Colonic mucosa (tissue), 4 donors: ENCODE measurements around the gene ERBB4. TPM values are rescaled to one million over a fixed set of nuclear protein-coding genes. Genes with fewer than 3 reads are reported as not detected.

ENCODE experiments used
- DNase-seq: peaks from one replicate; pipeline ENCODE4 v3.0.0-alpha.2; 2020
- H3K27ac ChIP-seq: fragments of 200-600 bp; one replicate; pipeline ENCODE4 v1.8.0; 2021
- H3K27me3 ChIP-seq: fragments of 200-600 bp; one replicate; pipeline ENCODE4 v1.8.0; 2021
- H3K36me3 ChIP-seq: fragments of 200-600 bp; one replicate; pipeline ENCODE4 v1.8.0; 2021
- H3K4me1 ChIP-seq: fragments of 200-600 bp; one replicate; pipeline ENCODE4 v1.8.0; 2021; ENCODE audit warnings: mild to moderate bottlenecking
- H3K4me3 ChIP-seq: fragments of 200-600 bp; one replicate; pipeline ENCODE4 v1.8.0; 2021
- H3K9ac ChIP-seq, 2 donors: one replicate each; pipeline ENCODE4 v1.7.0; 2013; ENCODE audit warnings: control low read depth in 2 of 2, low read depth in 2 of 2, low read length in 2 of 2
- H3K9me3 ChIP-seq: fragments of 200-600 bp; one replicate; pipeline ENCODE4 v1.8.0; 2021
- CTCF ChIP-seq: fragments of 200-600 bp; IDR thresholded peaks from one replicate; pipeline ENCODE4 v1.8.0; 2022; ENCODE audit warnings: antibody characterized with exemption, mild to moderate bottlenecking
- intact Hi-C: fragments of 100-400 bp; cut with DNase I; formaldehyde crosslinking; loops from one replicate; pipeline ENCODE4 v1.14.1; 2022
- total RNA-seq, 2 donors: library from RNA; stranded (reverse); fragmentation: NEBNext Ultra II Directional in 1 of 2; extraction: Animal tissue kit (Norgen Biotek cat#: 25700) in 1 of 2; gene quantifications; one replicate each; pipeline ENCODE4 v1.2.1, GENCODE V29; 2021
- donor health status: healthy.
- donor health status: DM: no; HTN: no; CAD: no.
- donor health status: DM: no; HTN: no; CAD: no.

Gene ERBB4
- total RNA-seq, 2 donors from 2014 or later = 0.05 to 0.07 TPM

GRCh38 chr2:211351987-211352386 lies 1186.6 kb downstream of the ERBB4 start:
- no peak for DNase-seq
- Histone ChIP-seq H3K4me1 (no peaks in the 10 kb centered on the region), H3K36me3 (no peaks in the 10 kb centered on the region), H3K9me3 (no peaks in the 10 kb centered on the region), H3K27me3 (no peaks in the 10 kb centered on the region), H3K27ac (no peak overlapping the region), H3K9ac (no peak overlapping the region), H3K4me3 (no peak overlapping the region)
- intact Hi-C loops = no loop called here
- no peak for TF ChIP-seq CTCF

GRCh38 chr2:211349031-211349430 lies 1189.6 kb downstream of the ERBB4 start:
- no peak overlapping the region for H3K4me3 ChIP-seq
- no peaks in the 10 kb centered on the region for H3K4me1 ChIP-seq
- TF ChIP-seq CTCF = no peak
- no peaks in the 10 kb centered on the region for H3K27me3 ChIP-seq
- intact Hi-C loops = no loop called here
- H3K9me3 ChIP-seq = no peaks in the 10 kb centered on the region
- no peak overlapping the region for H3K27ac ChIP-seq
- DNase-seq = no peak
- no peak overlapping the region for H3K9ac ChIP-seq
- no peaks in the 10 kb centered on the region for H3K36me3 ChIP-seq

GRCh38 chr2:211347328-211347727 lies 1191.3 kb downstream of the ERBB4 start:
- no peak for DNase-seq
- Histone ChIP-seq H3K4me3 (no peak overlapping the region), H3K27me3 (no peaks in the 10 kb centered on the region), H3K36me3 (no peaks in the 10 kb centered on the region), H3K27ac (no peak overlapping the region), H3K9me3 (no peaks in the 10 kb centered on the region), H3K4me1 (no peaks in the 10 kb centered on the region), H3K9ac (no peak overlapping the region)
- intact Hi-C loops = no loop called here
- TF ChIP-seq CTCF = no peak

GRCh38 chr2:211344289-211344688 lies 1194.3 kb downstream of the ERBB4 start:
- TF ChIP-seq CTCF = no peak
- Histone ChIP-seq H3K4me3 (no peak overlapping the region), H3K27ac (no peak overlapping the region), H3K36me3 (no peaks in the 10 kb centered on the region), H3K27me3 (no peaks in the 10 kb centered on the region), H3K9ac (no peak overlapping the region), H3K4me1 (no peaks in the 10 kb centered on the region), H3K9me3 (no peaks in the 10 kb centered on the region)
- no peak for DNase-seq
- intact Hi-C loops = no loop called here

- Histone ChIP-seq H3K9me3 (no peaks in the 10 kb centered on the region), H3K4me3 (no peak overlapping the region), H3K9ac (no peak overlapping the region), H3K36me3 (no peaks in the 10 kb centered on the region), H3K4me1 (no peaks in the 10 kb centered on the region), H3K27me3 (no peaks in the 10 kb centered on the region), H3K27ac (no peak overlapping the region)
- TF ChIP-seq CTCF = no peak
- no peak for DNase-seq
- intact Hi-C loops = no loop called here
Measured at GRCh38 chr2:211333377-211333776, 1205.2 kb downstream of the ERBB4 start.

GRCh38 chr2:211331736-211332135 lies 1206.9 kb downstream of the ERBB4 start:
- no peaks in the 10 kb centered on the region for H3K4me1 ChIP-seq
- H3K27ac ChIP-seq = no peak overlapping the region
- H3K4me3 ChIP-seq = no peak overlapping the region
- no peak overlapping the region for H3K9ac ChIP-seq
- TF ChIP-seq CTCF = no peak
- H3K27me3 ChIP-seq = no peaks in the 10 kb centered on the region
- DNase-seq = no peak
- no peaks in the 10 kb centered on the region for H3K9me3 ChIP-seq
- H3K36me3 ChIP-seq = no peaks in the 10 kb centered on the region
- intact Hi-C loops = no loop called here
